ENCODE results near the gene HOATZ.

Gene HOATZ

GRCh38 chr11:111557425-111558111 lies 43.0 kb downstream of the HOATZ start:
- peak; percentile 98 for DNase-seq (ENCODE audit: low read depth)
- H3K4me3 ChIP-seq (ENCODE audit: low read length): peak overlapping the region; percentile 15; the same call in 1 of the 2 replicates
- TF ChIP-seq CTCF (conservative IDR thresholded peaks at IDR 0.05; ENCODE audit: low read length): peak; percentile 41

- no peak overlapping the region for H3K4me3 ChIP-seq (ENCODE audit: low read length)
- no peak for DNase-seq (ENCODE audit: low read depth)
- no peak for TF ChIP-seq CTCF (conservative IDR thresholded peaks at IDR 0.05; ENCODE audit: low read length)
Observed at GRCh38 chr11:111559800-111560464, 45.4 kb downstream of the HOATZ start.

DNA sequence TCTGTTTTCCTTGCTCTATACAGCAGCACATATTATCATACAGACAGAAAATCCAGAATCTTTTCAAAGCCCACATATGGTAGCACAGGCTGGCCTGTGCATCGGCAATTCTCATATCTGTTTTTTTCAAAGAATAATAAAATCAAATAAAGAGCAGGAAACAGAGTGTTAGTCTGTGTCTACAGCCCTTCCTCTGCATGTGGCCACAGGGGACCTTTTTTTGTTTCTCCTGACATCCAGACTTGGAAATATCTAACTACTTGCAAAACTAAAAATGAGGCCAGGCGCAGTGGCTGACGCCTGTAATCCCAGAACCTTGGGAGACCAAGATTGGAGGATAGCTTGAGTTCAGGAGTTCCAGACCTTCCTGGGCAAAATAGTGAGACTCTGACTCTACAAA lies 46.2 kb downstream of the HOATZ start:
- no peak for DNase-seq (ENCODE audit: low read depth)
- no peak for TF ChIP-seq CTCF (conservative IDR thresholded peaks at IDR 0.05; ENCODE audit: low read length)
- H3K4me3 ChIP-seq (ENCODE audit: low read length): no peak overlapping the region

DNA sequence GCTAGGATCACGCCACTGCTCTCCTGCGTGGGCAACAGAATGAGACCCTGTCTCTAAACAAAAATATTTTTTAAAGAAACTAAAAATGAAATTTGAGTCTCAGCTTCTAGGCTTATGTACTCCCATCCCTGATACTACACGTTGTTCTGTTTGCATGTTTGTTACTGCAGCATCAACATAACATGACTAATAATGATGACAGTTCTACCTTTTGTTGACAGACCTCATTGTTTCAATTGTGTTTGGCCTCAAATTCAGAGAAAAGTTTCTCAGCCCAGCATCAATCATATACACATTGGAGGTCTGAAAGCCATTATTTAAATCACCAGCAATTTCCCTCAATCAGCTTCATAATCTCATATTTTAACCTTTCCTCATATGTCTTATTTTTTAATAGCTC lies 46.7 kb downstream of the HOATZ start:
- no peak for DNase-seq (ENCODE audit: low read depth)
- H3K4me3 ChIP-seq (ENCODE audit: low read length): no peak overlapping the region
- no peak for TF ChIP-seq CTCF (conservative IDR thresholded peaks at IDR 0.05; ENCODE audit: low read length)

- H3K4me3 ChIP-seq (ENCODE audit: low read length): no peak overlapping the region
- TF ChIP-seq CTCF (conservative IDR thresholded peaks at IDR 0.05; ENCODE audit: low read length): no peak
- peak; percentile 94 for DNase-seq (ENCODE audit: low read depth)
Observed at GRCh38 chr11:111561791-111562325, 47.3 kb downstream of the HOATZ start.

- H3K4me3 ChIP-seq (ENCODE audit: low read length): no peak overlapping the region
- DNase-seq (ENCODE audit: low read depth): no peak
- TF ChIP-seq CTCF (conservative IDR thresholded peaks at IDR 0.05; ENCODE audit: low read length): no peak
Observed at GRCh38 chr11:111562692-111563389, 48.3 kb downstream of the HOATZ start.

Data from AG10803 (cell line).